GM18868 (cell line): Measurements from ENCODE around the gene VPS45.

ENCODE experiments used
- ATAC-seq: cut with Tn5 transposase; IDR thresholded peaks from one replicate; pipeline ENCODE4 v1.9.1; 2021; ENCODE audit warnings: mild to moderate bottlenecking, moderate library complexity; ENCODE audit not compliant: unreplicated experiment

The VPS45 gene

DNA sequence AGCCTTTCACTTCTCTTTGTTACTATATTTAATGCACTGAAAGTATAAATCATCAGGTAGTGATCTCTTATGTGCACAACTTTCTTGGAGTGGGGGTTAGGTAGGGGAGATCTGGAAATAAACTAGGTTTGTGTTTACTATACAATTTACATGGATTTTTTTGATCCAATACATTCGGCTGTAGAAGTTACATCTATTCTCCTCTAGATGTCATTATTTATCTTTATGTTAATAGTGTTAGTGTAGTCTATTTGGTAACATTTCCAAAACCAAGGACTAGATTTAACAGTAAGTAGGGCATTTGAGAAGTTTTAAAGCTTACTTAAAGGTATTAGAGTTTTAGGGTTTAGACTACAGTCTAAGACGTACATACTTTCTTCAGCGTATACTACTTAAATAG, 5.4 kb downstream of the VPS45 start:
- ATAC-seq, result no peak

DNA sequence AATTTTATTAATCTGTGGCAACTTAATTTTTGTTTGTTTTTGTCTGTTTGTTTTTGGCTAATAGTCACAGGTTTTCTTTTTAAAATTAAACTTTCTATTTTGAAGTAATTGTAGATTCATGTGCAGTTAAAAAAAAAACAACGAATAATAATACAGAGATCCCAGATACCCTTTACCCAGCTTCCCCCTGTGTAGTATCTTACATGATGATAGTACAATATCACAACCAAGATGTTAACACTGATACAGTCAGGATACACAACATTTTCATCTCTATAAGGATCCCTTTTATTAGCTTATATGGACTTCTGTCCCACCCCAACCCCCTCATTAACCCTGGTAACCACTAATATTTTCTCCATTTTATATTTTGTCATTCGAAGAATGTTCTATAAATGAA, 5.9 kb downstream of the VPS45 start:
- no peak for ATAC-seq

DNA sequence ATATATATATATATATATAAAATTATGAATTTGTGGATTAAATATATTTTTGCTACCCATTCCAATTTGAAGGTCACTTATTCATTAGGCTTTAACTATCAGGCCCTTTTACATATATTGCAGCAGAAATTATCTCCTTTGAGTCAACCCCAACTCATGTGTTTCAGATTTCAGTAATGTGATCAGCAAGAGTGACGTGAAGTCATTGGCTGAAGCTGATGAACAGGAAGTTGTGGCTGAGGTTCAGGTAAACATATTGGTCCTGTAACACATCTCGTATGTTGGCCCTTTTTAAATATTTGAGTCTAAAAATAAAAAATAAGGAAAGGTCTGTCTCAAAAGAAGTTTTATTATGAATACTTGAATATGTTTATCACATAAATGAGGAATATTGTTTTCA, 8.5 kb downstream of the VPS45 start:
- no peak for ATAC-seq

DNA sequence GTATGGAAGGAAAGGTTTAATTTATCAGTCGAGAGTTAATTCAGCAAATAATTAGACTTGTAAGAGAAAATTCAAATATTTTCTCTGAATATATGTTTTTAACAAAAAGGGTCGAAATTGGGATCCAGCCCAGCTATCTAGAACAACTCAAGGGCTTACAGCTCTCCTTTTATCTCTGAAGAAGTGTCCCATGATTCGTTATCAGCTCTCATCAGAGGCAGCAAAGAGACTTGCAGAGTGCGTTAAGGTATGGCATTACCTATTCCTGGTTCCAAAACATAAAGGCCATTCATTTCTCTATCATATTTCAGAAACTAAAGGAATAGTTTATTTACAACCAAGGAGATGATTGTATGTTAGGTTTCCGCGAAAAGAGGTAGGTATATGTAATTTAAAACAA, 9.4 kb downstream of the VPS45 start:
- ATAC-seq, result no peak

DNA sequence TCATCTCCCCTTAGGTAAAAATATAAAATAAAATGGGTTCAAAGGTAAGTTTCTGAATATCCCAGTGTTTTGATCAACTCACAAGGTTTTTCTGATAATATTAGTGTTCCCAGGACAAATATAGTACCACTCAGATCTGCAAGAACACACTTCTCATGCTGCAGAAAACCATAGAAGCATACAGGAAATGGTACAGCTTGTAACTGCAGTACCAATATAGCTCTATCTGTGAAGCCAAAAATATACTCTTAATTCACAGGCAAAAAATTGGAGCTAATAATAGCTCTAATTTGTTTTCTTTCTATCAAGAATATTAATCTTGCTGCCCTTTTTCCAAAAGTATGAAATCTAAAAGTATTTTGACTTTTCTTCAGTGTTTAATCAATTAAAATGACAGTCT, 13.2 kb downstream of the VPS45 start:
- no peak for ATAC-seq

DNA sequence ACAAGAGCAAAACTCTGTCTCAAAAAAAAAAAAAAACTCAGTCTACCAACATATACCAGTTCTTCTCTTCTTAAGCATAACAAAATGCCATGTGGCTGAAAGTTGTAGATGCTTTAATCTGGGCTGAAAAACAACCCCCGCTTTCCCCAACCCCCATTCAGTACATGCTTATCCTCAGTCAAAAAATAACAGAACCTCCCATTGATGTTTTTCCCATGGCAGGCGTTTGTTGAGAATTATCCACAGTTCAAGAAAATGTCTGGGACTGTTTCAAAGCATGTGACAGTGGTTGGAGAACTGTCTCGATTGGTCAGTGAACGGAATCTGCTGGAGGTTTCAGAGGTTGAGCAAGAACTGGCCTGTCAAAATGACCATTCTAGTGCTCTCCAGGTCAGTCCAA, 14.9 kb downstream of the VPS45 start:
- no peak for ATAC-seq

DNA sequence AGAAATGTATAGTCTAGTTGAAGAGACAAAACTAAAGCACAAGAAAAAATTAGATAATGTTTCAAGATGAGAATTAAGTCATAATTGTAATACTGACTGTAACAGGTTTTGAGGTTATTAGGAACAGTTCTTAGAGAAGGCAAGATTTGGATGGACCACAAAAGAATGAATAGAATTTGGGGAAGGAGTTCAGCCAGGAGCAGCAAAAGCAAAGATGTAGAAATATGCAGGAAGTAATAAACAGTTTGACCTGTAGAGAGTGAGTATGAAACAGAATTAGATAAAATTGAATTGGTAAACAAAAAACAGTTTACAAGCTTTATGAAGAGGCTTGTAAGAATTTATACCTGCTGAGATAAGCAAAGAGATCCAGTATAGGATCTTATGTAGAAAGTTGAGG, 16.3 kb downstream of the VPS45 start:
- no peak for ATAC-seq

DNA sequence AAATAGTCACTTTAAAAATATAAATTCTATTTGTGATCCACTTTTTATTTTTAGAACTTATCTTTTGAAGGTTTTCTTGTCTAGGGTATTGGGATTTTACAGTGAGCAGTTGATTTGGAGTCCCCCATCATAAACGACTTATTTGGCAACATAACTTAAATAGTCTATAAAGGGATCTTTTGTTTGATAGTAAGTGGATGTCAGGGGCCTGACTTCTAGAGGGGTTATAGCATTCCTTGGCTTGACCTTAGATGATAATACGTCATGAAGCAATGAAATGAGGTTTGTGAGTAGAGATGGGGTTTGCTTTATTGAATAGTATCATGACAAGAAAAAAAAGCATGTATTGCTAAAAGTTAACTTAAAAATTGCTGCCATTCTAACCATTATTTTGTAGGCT, 17.8 kb downstream of the VPS45 start:
- ATAC-seq, result no peak

DNA sequence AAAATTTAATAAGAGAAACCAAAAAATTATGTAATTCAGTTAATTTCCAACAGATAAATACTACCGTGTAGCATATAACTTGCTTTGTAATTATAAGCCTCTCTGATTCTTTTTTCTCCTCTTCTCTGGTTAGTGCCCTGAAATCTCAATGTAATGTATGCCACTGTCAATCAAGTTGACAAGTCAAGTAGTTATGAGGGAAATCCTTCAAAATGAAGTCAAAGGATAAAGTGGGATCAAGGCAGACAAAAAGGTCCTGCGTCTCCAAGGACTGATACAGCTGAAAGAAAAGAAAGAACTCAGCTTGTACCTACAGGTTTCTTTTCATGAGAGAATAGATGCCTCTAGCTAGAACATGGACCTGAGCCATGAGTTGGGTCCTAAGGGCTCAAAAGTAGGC, 19.8 kb downstream of the VPS45 start:
- ATAC-seq, result no peak

DNA sequence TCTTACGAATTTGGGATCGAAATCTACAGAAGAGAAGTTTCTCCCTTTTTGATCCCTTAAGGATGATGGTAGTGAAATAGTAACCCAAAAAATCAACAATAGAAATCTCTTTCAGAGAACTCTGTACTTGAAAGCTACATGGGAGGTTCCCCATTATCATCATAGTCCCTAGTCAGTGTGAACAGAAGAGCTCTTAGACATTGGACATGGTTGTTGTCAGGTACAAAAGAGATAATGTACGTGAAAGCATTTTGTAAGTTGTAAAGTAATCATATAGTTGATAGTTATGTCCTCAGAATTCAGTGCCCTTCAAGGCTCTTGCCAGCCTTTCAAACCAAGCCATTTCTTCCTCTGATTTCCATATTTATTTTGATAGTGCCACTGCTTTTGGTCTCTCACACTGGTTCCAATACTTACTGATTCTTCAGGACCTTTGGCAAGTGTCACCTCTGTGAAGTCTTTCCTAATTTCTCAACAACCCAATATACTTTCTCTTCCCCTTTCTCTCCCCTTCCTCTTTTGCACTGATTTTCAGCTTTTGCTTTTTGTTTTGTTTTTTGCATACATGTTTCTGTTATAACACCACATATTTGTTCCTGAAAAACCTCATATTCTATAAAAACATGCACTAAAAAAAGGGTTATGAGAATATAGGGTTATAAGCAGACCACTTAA, 22.4 kb downstream of the VPS45 start:
- ATAC-seq, result no peak

DNA sequence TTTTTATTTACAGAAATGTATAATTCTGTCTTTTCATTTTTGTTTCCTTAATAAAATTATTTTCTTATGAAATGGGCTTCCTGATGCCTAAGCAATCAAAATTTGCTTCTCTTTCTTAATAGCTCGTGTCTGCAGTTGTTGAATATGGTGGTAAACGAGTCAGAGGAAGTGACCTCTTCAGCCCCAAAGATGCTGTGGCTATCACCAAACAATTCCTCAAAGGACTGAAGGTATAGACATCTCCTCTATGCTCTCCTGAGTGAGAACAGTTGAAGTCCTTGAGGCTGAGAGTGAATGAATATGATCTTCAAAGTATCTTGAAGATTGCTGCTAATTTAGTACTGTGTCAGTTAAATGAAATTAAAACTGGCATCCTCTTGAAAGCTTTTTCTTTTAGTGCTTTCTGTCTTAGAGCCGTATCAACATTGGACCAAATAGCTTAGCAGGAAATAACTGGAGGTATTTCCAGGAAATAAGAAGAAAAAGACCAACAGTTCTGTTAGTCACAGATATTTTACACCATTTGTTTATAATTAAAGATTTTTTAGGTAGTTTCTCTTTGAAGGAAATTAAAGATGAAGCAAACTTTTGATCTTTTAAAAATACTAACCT, 24.7 kb downstream of the VPS45 start:
- ATAC-seq, result no peak

DNA sequence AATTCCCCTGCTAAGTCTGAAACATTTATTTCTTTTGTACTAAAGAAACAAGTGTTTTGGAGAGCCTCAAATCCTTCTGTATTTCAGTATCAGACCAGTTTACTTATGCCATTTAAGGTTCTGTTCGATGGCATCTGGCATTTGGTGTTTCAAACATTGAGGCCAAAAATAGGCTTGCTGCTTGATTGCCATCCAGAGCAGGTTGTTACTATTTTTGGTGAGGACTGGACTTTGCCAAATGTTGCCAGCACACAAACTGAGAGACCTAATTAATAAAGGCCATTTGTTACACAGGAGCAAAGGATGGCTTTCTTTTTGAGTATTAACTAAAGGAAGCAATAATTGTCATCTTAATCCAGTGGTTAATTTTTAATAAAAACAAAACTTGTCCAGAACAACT, 26.2 kb downstream of the VPS45 start:
- ATAC-seq, result no peak

DNA sequence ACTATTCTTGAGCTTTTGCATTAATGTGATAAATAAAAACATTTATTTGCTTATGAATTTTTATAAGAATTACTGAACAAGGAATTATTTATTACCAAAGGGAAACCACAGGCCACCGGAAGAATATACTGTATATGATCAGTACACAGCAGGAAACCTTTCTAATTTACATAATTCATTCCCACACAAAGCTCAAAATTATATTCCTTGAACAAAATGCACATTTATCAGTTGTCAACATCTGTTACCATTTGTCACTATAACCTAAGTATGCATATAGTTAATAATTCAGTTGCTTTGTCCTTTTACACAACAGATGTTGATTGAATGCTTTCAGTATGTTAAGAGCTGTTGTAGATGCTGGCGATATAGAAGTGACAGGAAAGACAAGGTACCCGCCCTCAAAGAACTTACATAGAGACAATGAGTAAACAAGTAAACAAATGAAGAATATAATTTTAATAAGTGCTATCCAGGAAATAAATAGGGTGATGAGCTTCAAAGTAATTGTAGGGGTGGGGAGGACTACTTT, 27.2 kb downstream of the VPS45 start:
- no peak for ATAC-seq

DNA sequence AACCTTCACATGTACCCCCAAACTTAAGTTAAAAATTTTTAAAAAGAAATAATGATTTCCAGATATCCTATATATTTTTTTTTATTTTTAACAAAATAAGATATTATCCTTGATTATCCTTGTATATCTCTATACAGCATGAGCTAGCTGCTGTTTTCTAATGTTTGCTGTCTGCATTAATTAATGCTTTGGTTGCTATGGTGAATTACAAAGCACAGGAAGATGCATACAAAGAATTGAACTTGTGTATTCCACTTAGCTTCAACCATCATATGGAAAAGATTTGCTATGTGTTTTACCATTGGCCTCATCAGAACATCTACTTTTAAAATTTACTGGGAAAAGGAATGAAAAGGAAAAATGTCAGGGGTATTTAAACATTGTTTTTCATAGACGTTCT, 35.4 kb downstream of the VPS45 start:
- ATAC-seq, result no peak

DNA sequence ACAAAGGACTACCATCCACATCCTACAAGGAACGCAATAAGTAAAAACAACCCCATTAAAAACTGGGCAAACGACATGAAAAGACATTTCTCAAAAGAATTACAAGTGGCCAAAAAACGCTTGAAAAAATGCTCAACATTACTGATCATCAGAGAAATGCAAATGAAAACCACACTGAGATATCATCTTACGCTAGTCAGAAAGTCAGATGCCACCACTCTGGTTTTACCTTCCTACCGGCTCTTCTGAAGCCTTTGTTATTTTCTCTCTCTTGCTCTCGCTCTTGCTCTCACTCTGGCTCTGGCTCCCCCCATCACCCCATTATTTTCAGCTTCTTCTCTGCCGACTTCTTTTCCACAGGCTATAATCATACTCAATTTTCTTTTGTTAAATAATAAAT, 38.8 kb downstream of the VPS45 start:
- no peak for ATAC-seq

DNA sequence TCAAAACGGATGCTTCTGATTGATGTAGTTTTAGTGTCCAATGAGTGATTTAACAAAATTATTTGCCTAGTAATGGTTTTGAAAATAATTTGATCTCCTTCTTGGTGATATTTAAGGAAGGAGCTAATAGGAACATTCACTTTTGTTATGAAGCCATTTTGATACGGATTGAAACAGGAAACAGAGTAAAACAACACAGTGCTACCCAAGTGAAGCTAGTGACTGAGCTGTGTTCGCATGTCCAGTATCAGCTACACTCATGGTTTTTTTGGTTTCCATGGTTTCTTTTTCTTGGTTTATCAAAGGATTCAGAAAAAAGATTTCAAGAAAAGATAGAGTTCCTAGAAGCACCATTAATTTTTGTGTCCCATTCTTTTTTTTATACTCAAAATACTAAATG, 42.0 kb downstream of the VPS45 start:
- no peak for ATAC-seq

DNA sequence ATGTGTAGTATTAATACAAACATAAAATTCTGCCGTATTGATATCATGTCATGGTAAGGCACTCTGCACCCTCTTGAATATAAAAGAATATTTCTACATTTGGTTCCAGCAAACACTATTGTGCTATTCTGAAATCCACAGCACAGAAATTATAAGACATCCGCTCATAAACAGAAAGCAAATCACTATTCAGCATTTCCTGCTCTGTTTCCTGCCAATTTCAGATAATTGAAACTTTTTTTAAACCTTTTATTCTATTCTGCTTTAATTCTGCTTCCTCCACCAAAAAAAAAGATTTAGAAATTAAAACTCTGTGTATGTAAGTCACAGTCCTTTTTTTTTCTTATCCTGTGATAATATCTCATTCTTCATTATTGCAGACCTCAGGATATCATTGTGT, 42.5 kb downstream of the VPS45 start:
- no peak for ATAC-seq

DNA sequence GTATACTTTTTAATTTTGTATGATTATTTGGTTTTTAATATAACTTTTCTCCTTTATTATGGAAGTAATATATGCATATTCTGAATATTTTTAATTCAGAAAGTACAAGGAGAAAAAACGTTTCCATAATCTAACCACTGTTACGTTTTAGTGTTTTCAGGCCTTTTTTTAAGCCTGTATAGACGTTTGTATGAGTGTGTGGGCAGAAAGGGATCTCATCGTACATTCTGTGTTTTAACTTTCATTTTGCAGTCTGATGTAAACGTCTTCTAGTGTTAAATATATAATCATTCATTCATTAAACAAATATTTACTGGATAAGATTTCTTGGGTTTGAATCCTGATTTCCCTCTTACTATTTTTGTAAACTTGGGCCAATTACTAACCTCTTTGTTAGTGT, 44.1 kb downstream of the VPS45 start:
- ATAC-seq, result no peak

DNA sequence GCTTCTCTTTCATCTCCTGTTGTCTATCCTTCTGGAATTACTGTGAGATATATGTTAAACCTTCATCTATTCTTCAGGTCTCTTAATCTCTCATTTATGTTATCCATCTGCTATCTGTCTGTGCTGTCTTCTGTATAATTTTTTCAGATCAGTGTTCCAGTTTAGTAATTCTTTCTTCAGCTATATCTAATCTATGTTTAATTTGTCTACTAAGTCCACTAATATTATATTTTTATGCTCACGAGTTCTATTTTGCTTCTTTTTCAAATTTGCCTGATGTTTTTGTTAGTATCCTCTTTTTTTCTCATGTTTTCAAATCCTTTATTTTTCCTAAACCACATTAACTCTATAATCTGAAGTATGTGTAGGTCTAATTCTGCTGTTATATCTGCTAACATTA, 47.5 kb downstream of the VPS45 start:
- ATAC-seq, result no peak

DNA sequence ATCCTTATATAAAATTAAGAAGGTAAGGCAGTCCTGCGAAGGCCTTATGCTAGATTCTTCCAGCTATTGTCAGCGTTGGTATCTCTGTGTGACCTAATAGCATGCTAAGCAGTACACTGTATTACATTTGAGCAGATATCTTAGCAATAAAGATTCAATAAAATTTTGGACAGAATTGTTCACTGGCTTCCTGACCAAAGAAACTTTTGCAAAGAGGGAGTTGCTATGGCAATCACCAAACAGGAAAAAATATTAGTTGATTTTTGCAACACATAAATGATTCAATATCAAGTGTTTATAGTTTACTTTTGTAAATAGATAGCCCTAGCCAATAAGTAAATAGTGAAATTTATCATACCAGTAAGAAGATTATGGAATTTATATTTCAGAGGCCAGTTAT, 51.1 kb downstream of the VPS45 start:
- no peak for ATAC-seq

DNA sequence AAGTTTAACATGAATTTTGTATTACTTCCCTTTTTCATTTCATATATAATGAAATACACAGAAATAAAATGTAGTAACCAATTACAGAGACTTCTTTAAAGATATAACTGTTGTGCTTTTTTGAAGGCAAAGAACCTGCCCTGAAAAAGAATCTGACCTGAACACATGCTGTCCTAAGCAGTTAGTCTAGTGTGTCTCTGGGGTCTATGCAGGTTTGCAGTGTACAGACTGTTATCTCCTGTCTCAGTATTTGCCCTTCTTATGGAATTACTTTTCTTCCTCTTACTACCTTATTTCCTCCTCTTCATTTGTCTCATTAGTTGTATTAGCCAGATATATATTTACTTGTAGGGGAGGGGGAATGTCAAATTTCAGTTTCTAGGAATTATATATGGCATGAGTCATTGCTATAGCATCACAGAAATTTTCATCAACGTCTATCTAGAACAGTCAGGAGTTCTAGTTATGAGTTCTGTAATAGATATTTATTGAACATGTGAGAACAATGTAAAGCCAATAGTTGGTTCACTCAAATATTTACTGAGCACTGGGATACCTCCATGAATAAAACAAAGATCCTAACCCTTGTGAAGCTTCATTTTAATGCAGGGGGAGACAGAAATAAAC, 53.8 kb downstream of the VPS45 start:
- no peak for ATAC-seq

DNA sequence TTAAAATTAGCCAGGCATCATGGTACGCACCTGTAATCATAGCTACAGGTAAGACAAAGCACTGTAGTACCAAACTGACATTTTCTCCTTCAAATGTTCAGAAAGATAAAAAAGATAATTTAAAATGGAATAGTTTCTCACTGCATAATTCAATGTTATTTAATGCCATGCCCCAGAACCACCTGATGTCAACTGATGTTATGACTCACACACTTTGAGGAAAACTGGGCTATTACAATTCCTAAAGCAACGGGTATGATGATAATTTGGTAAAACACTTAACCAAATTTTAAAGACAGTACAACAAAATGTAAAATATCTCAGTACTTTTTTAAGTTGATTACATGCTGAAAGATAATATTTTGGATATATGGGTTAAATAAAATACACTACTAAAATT, 59.2 kb downstream of the VPS45 start:
- ATAC-seq, result no peak
